Heart left ventricle (tissue), 13 donors: Measurements from ENCODE around the gene CD68.

Experiments used
- CTCF ChIP-seq, 12 donors: fragments of 200-600 bp; sonication (generic) in 4 of 12; IDR thresholded peaks; one replicate each; pipeline versions ENCODE4 v1.5.0 to v1.8.0; 2018 to 2022; ENCODE audit warnings: antibody characterized with exemption in 12 of 12, mild to moderate bottlenecking in 5 of 12
- POLR2A ChIP-seq, 2 donors: fragments of 450-650 bp; IDR thresholded peaks; one replicate each; pipeline ENCODE4 v1.6.1; 2017; ENCODE audit warnings: antibody characterized with exemption in 2 of 2, mild to moderate bottlenecking in 2 of 2, moderate library complexity in 2 of 2
- donor health status: ischemic (EF 13 %, LVEDD 7.1; RV severe dilation, severe dysfunction).
- donor health status: DM: no; HTN: yes; CAD: no.
- donor health status: DM: no; HTN: no; CAD: no.
- donor health status: ischemic (EF 25% LVEDD 6.9; RV normal size, moderate dysfunction).
- donor health status: ischemic (EF 25% LVEDD 5.7; RV mildly dilated, moderate dysfunction).
- donor health status: ischemic (EF 35%, LVEDD 5.7; RV mildly dilated, moderate dysfunction).
- donor health status: nonischemic (EF 11% LVEDD 7.7; RV severe dilation, severe dysfunction).
- donor health status: DM: yes; HTN: yes; CAD: no.
- donor health status: PGD.
- donor health status: ischemic (EF 29% LVEDD 5.4; RV normal size, mild dysfunction).
- donor health status: nonischemic (EF 23%, LVEDD 6.1; RV moderate dilation, normal function).

GRCh38 chr17:7580604-7581575 lies 1.5 kb downstream of the CD68 start:
- TF ChIP-seq CTCF (IDR thresholded peaks at IDR 0.05), result no peak
- TF ChIP-seq POLR2A (IDR thresholded peaks at IDR 0.05), result no peak
